ENCODE measurements around the gene PPP2R2B. TPM values are rescaled to one million over a fixed set of nuclear protein-coding genes. Genes with fewer than 3 reads are reported as not detected.

Gene PPP2R2B
- total RNA-seq, 1 experiment from 2014 or later: 0.04 TPM

GRCh38 chr5:146894753-146895521 lies 16.4 kb upstream of the PPP2R2B start:
- Histone ChIP-seq H3K27me3 (peaks cover 4% of the 10 kb centered on the region; the same call in 1 of the 2 replicates), H3K9me3 (replicated peaks) (no peaks in the 10 kb centered on the region)

GRCh38 chr5:146893991-146894390 lies 15.4 kb upstream of the PPP2R2B start:
- Histone ChIP-seq H3K27me3 (peaks cover 4% of the 10 kb centered on the region; the same call in 1 of the 2 replicates), H3K9me3 (replicated peaks) (no peaks in the 10 kb centered on the region), H3K36me3 (no peaks in the 10 kb centered on the region), H3K4me3 (no peak overlapping the region), H3K27ac (no peak overlapping the region), H3K4me1 (no peaks in the 10 kb centered on the region)
- no peak for DNase-seq

More at GRCh38 chr5:146894753-146895521, 16.4 kb upstream of the PPP2R2B start:
- Histone ChIP-seq H3K27ac (no peak overlapping the region), H3K4me3 (no peak overlapping the region), H3K36me3 (no peaks in the 10 kb centered on the region), H3K4me1 (no peaks in the 10 kb centered on the region)
- DNase-seq: no peak

- no peak overlapping the region for H3K4me3 ChIP-seq
Observed at GRCh38 chr5:146892231-146892630, 13.7 kb upstream of the PPP2R2B start.

GRCh38 chr5:146891511-146891910 lies 13.0 kb upstream of the PPP2R2B start:
- H3K4me3 ChIP-seq: no peak overlapping the region
- no peaks in the 10 kb centered on the region for H3K9me3 ChIP-seq (replicated peaks)
- no peak overlapping the region for H3K27ac ChIP-seq
- peaks cover 4% of the 10 kb centered on the region; the same call in 1 of the 2 replicates for H3K27me3 ChIP-seq
- DNase-seq: no peak
- H3K4me1 ChIP-seq: no peaks in the 10 kb centered on the region
- H3K36me3 ChIP-seq: no peaks in the 10 kb centered on the region

More at GRCh38 chr5:146892231-146892630, 13.7 kb upstream of the PPP2R2B start:
- Histone ChIP-seq H3K27me3 (peaks cover 4% of the 10 kb centered on the region; the same call in 1 of the 2 replicates), H3K9me3 (replicated peaks) (no peaks in the 10 kb centered on the region), H3K36me3 (no peaks in the 10 kb centered on the region), H3K27ac (no peak overlapping the region), H3K4me1 (no peaks in the 10 kb centered on the region)
- DNase-seq: no peak

GRCh38 chr5:146890731-146891440 lies 12.3 kb upstream of the PPP2R2B start:
- DNase-seq: no peak
- Histone ChIP-seq H3K27me3 (peaks cover 4% of the 10 kb centered on the region; the same call in 1 of the 2 replicates), H3K4me1 (no peaks in the 10 kb centered on the region), H3K36me3 (no peaks in the 10 kb centered on the region), H3K27ac (no peak overlapping the region), H3K9me3 (replicated peaks) (no peaks in the 10 kb centered on the region), H3K4me3 (no peak overlapping the region)

GRCh38 chr5:146890066-146890465 lies 11.5 kb upstream of the PPP2R2B start:
- no peaks in the 10 kb centered on the region for H3K4me1 ChIP-seq
- no peaks in the 10 kb centered on the region for H3K36me3 ChIP-seq
- H3K27ac ChIP-seq: no peak overlapping the region
- peaks cover 4% of the 10 kb centered on the region for H3K27me3 ChIP-seq
- no peak overlapping the region for H3K4me3 ChIP-seq
- H3K9me3 ChIP-seq (replicated peaks): no peaks in the 10 kb centered on the region
- DNase-seq: no peak

- H3K27me3 ChIP-seq: no peaks in the 10 kb centered on the region; the same call in 1 of the 2 replicates
- H3K36me3 ChIP-seq: no peaks in the 10 kb centered on the region
- H3K4me3 ChIP-seq: no peak overlapping the region
- H3K4me1 ChIP-seq: no peaks in the 10 kb centered on the region
- H3K9me3 ChIP-seq (replicated peaks): no peaks in the 10 kb centered on the region
- H3K27ac ChIP-seq: no peak overlapping the region
- DNase-seq: no peak
Observed at GRCh38 chr5:146889169-146889568, 10.6 kb upstream of the PPP2R2B start.

GRCh38 chr5:146888351-146888978 lies 9.9 kb upstream of the PPP2R2B start:
- H3K4me1 ChIP-seq: no peaks in the 10 kb centered on the region
- H3K4me3 ChIP-seq: no peak overlapping the region
- H3K9me3 ChIP-seq (replicated peaks): no peaks in the 10 kb centered on the region
- DNase-seq: no peak
- no peaks in the 10 kb centered on the region for H3K36me3 ChIP-seq
- no peaks in the 10 kb centered on the region; the same call in 1 of the 2 replicates for H3K27me3 ChIP-seq
- H3K27ac ChIP-seq: no peak overlapping the region

GRCh38 chr5:146884066-146884626 lies 5.6 kb upstream of the PPP2R2B start:
- no peak overlapping the region for H3K27ac ChIP-seq
- no peaks in the 10 kb centered on the region for H3K9me3 ChIP-seq (replicated peaks)

GRCh38 chr5:146883511-146883910 lies 5.0 kb upstream of the PPP2R2B start:
- Histone ChIP-seq H3K9me3 (replicated peaks) (no peaks in the 10 kb centered on the region), H3K36me3 (no peaks in the 10 kb centered on the region), H3K4me3 (no peak overlapping the region), H3K27ac (no peak overlapping the region), H3K27me3 (no peaks in the 10 kb centered on the region; the same call in 1 of the 2 replicates), H3K4me1 (no peaks in the 10 kb centered on the region)
- no peak for DNase-seq

More at GRCh38 chr5:146884066-146884626, 5.6 kb upstream of the PPP2R2B start:
- no peaks in the 10 kb centered on the region; the same call in 1 of the 2 replicates for H3K27me3 ChIP-seq
- H3K36me3 ChIP-seq: no peaks in the 10 kb centered on the region
- DNase-seq: no peak
- H3K4me3 ChIP-seq: no peak overlapping the region
- no peaks in the 10 kb centered on the region for H3K4me1 ChIP-seq

- Histone ChIP-seq H3K27me3 (no peaks in the 10 kb centered on the region; the same call in 1 of the 2 replicates), H3K9me3 (replicated peaks) (no peaks in the 10 kb centered on the region)
Observed at GRCh38 chr5:146880966-146881365, 2.4 kb upstream of the PPP2R2B start.

GRCh38 chr5:146877783-146878475 lies 628 bp downstream of the PPP2R2B start:
- Histone ChIP-seq H3K27me3 (no peaks in the 10 kb centered on the region), H3K4me1 (0 out of 2 replicates have a peak, but pooled peaks cover 1% of the 10 kb centered on the region), H3K36me3 (no peaks in the 10 kb centered on the region), H3K27ac (no peak overlapping the region), H3K4me3 (no peak overlapping the region), H3K9me3 (replicated peaks) (no peaks in the 10 kb centered on the region)
- DNase-seq: no peak

More at GRCh38 chr5:146880966-146881365, 2.4 kb upstream of the PPP2R2B start:
- no peak for DNase-seq
- no peak overlapping the region for H3K27ac ChIP-seq
- no peaks in the 10 kb centered on the region for H3K4me1 ChIP-seq
- no peak overlapping the region for H3K4me3 ChIP-seq
- H3K36me3 ChIP-seq: no peaks in the 10 kb centered on the region

GRCh38 chr5:146877178-146877681 lies 1.3 kb downstream of the PPP2R2B start:
- no peak overlapping the region for H3K27ac ChIP-seq
- H3K4me1 ChIP-seq: 0 out of 2 replicates have a peak, but pooled peaks cover 2% of the 10 kb centered on the region
- no peaks in the 10 kb centered on the region for H3K9me3 ChIP-seq (replicated peaks)
- H3K36me3 ChIP-seq: no peaks in the 10 kb centered on the region
- H3K27me3 ChIP-seq: no peaks in the 10 kb centered on the region
- no peak overlapping the region for H3K4me3 ChIP-seq
- no peak for DNase-seq
